RPMI8226 (cell line): Measurements from ENCODE around the gene PTH2R.
"Not testable (repeated sequence)": the region's sequence is repeated elsewhere in the genome, so short reads cannot be mapped to it uniquely, and the experiment has no call there.

Experiments used
- DNase-seq: peaks from one replicate; pipeline ENCODE4 v3.0.0-alpha.2; 2015

PTH2R gene

GRCh38 chr2:208392300-208392699, 14.3 kb upstream of the PTH2R start:
- peak; percentile 14 for DNase-seq

- not testable (repeated sequence) for DNase-seq
Measured at GRCh38 chr2:208396796-208397195, 9.8 kb upstream of the PTH2R start.

- no peak for DNase-seq
Measured at GRCh38 chr2:208399201-208399600, 7.4 kb upstream of the PTH2R start.

GRCh38 chr2:208407667-208408066, 1.1 kb downstream of the PTH2R start:
- DNase-seq = peak; percentile 35

- DNase-seq = no peak
Measured at GRCh38 chr2:208413931-208414330, 7.3 kb downstream of the PTH2R start.

- no peak for DNase-seq
Measured at GRCh38 chr2:208415255-208415654, 8.7 kb downstream of the PTH2R start.

- DNase-seq = no peak
Measured at GRCh38 chr2:208415897-208416296, 9.3 kb downstream of the PTH2R start.

GRCh38 chr2:208426412-208427045, 19.9 kb downstream of the PTH2R start:
- no peak for DNase-seq

GRCh38 chr2:208437755-208438154, 31.2 kb downstream of the PTH2R start:
- DNase-seq = no peak

GRCh38 chr2:208440716-208441115, 34.1 kb downstream of the PTH2R start:
- no peak for DNase-seq

GRCh38 chr2:208441951-208442350, 35.4 kb downstream of the PTH2R start:
- DNase-seq = no peak

- not testable (repeated sequence) for DNase-seq
Measured at GRCh38 chr2:208447447-208447846, 40.9 kb downstream of the PTH2R start.

- no peak for DNase-seq
Measured at GRCh38 chr2:208451061-208451460, 44.5 kb downstream of the PTH2R start.

- DNase-seq = no peak
Measured at GRCh38 chr2:208454861-208455260, 48.3 kb downstream of the PTH2R start.

GRCh38 chr2:208463721-208464120, 57.1 kb downstream of the PTH2R start:
- DNase-seq = no peak

- no peak for DNase-seq
Measured at GRCh38 chr2:208464205-208464604, 57.6 kb downstream of the PTH2R start.

- DNase-seq = peak; percentile 68
Measured at GRCh38 chr2:208466151-208466919, 59.7 kb downstream of the PTH2R start.

- no peak for DNase-seq
Measured at GRCh38 chr2:208466920-208467298, 60.3 kb downstream of the PTH2R start.

- no peak for DNase-seq
Measured at GRCh38 chr2:208467564-208467963, 61.0 kb downstream of the PTH2R start.

GRCh38 chr2:208477741-208478140, 71.1 kb downstream of the PTH2R start:
- no peak for DNase-seq

- DNase-seq = no peak
Measured at GRCh38 chr2:208479342-208479741, 72.8 kb downstream of the PTH2R start.

- DNase-seq = peak; percentile 13
Measured at GRCh38 chr2:208481945-208482344, 75.4 kb downstream of the PTH2R start.

- DNase-seq = peak; percentile 71
Measured at GRCh38 chr2:208482453-208483015, 75.9 kb downstream of the PTH2R start.

GRCh38 chr2:208485390-208485789, 78.8 kb downstream of the PTH2R start:
- DNase-seq = no peak
